Measurements from ENCODE around the gene NPPC. TPM values are rescaled to one million over a fixed set of nuclear protein-coding genes. Genes with fewer than 3 reads are reported as not detected.
"Not testable (repeated sequence)": the region's sequence is repeated elsewhere in the genome, so short reads cannot be mapped to it uniquely, and the experiment has no call there.

Gene NPPC
- polyA plus RNA-seq, 3 donors = 0.24 to 0.57 (median 0.40) TPM

GRCh38 chr2:231891514-231891905 is 34.7 kb downstream of the NPPC start:
- DNase-seq (ENCODE audit: low read depth in 3 of 3, low spot score in 2 of 3) = no peak

- no peak for DNase-seq (ENCODE audit: low read depth in 3 of 3, low spot score in 2 of 3)
These were observed 35.2 kb downstream of the NPPC start for GRCh38 chr2:231890896-231891513.

GRCh38 chr2:231887756-231888155 is 38.4 kb downstream of the NPPC start:
- no peak for DNase-seq (ENCODE audit: low read depth in 3 of 3, low spot score in 2 of 3)

GRCh38 chr2:231886071-231886681 is 40.0 kb downstream of the NPPC start:
- DNase-seq (ENCODE audit: low read depth in 3 of 3, low spot score in 2 of 3) = no peak

- DNase-seq (ENCODE audit: low read depth in 3 of 3, low spot score in 2 of 3) = no peak
These were observed 41.6 kb downstream of the NPPC start for GRCh38 chr2:231884438-231885140.

GRCh38 chr2:231883468-231883881 is 42.7 kb downstream of the NPPC start:
- peak; percentile 69 to 77 (median 70) for DNase-seq (ENCODE audit: low read depth in 3 of 3, low spot score in 2 of 3)

- no peak for DNase-seq (ENCODE audit: low read depth in 3 of 3, low spot score in 2 of 3)
These were observed 43.5 kb downstream of the NPPC start for GRCh38 chr2:231882646-231883045.

GRCh38 chr2:231880371-231880770 is 45.8 kb downstream of the NPPC start:
- DNase-seq (ENCODE audit: low read depth in 3 of 3, low spot score in 2 of 3) = not testable (repeated sequence)

- DNase-seq (ENCODE audit: low read depth in 3 of 3, low spot score in 2 of 3) = peak in 1 of 3 donors; percentile 16
These were observed 47.0 kb downstream of the NPPC start for GRCh38 chr2:231879216-231879615.

GRCh38 chr2:231877533-231878456 is 48.4 kb downstream of the NPPC start:
- no peak for DNase-seq (ENCODE audit: low read depth in 3 of 3, low spot score in 2 of 3)

GRCh38 chr2:231874944-231875343 is 51.3 kb downstream of the NPPC start:
- DNase-seq (ENCODE audit: low read depth in 3 of 3, low spot score in 2 of 3) = no peak

Other genes starting within 250 kb of the NPPC start
- gene PTMA, start 217.9 kb downstream of the NPPC start, polyA plus RNA-seq (ENCODE audit: insufficient read length in 3 of 3) = 1,000 to 10,000 TPM; 2,106 to 2,317 (median 2,301) TPM
- 10 to 100 TPM; 26.6 to 28.2 (median 27.8) TPM for gene PDE6D, start 145.1 kb downstream of the NPPC start, polyA plus RNA-seq (ENCODE audit: insufficient read length in 3 of 3)
- gene COPS7B, start 140.0 kb downstream of the NPPC start, polyA plus RNA-seq (ENCODE audit: insufficient read length in 3 of 3) = 10 to 100 TPM; 49.2 to 52.7 (median 52.6) TPM
- 10 to 100 TPM; 31.3 to 35.4 (median 33.2) TPM for gene DIS3L2, start 35.3 kb upstream of the NPPC start, polyA plus RNA-seq (ENCODE audit: insufficient read length in 3 of 3)